Nephron (organoid): ENCODE data around the gene PML.
"Not testable (repeated sequence)": the region's sequence is repeated elsewhere in the genome, so short reads cannot be mapped to it uniquely, and the experiment has no call there.

Experiments used
- H3K27ac Mint-ChIP-seq, 3 experiments: 2 replicates each; pipeline ENCODE4 v1.8.0; 2020; ENCODE audit warnings: mixed read lengths in 3 of 3, mild to moderate bottlenecking in 2 of 3, moderate library complexity in 1 of 3
- H3K27me3 Mint-ChIP-seq: 2 replicates; pipeline ENCODE4 v1.8.0; 2021; ENCODE audit warnings: low read depth, mild to moderate bottlenecking, moderate library complexity, mixed read lengths
- H3K36me3 Mint-ChIP-seq: 2 replicates; pipeline ENCODE4 v1.8.0; 2020; ENCODE audit warnings: low read depth, mixed read lengths
- H3K4me1 Mint-ChIP-seq: 2 replicates; pipeline ENCODE4 v1.8.0; 2020; ENCODE audit warnings: mixed read lengths
- H3K4me3 Mint-ChIP-seq, 3 experiments: 2 replicates each; pipeline ENCODE4 v1.8.0; 2020; ENCODE audit warnings: mild to moderate bottlenecking in 3 of 3, mixed read lengths in 3 of 3, moderate library complexity in 2 of 3
- H3K9me3 Mint-ChIP-seq: 2 replicates; pipeline ENCODE4 v1.8.0; 2020; ENCODE audit warnings: mixed read lengths

The PML gene

GRCh38 chr15:74075781-74076180 lies 81.3 kb downstream of the PML start:
- H3K4me1 Mint-ChIP-seq, H3K4me3 Mint-ChIP-seq, H3K36me3 Mint-ChIP-seq, H3K27me3 Mint-ChIP-seq, H3K27ac Mint-ChIP-seq, H3K9me3 Mint-ChIP-seq: not testable (repeated sequence)

GRCh38 chr15:74082450-74082849 lies 87.9 kb downstream of the PML start, which contains the start of gene GOLGA6A:
Gene GOLGA6A (minus strand): TSS chr15:74082550. CDS start chr15:74082509, 41 bp downstream.
- not testable (repeated sequence) for H3K36me3 Mint-ChIP-seq, H3K9me3 Mint-ChIP-seq, H3K27ac Mint-ChIP-seq, H3K27me3 Mint-ChIP-seq, H3K4me3 Mint-ChIP-seq, H3K4me1 Mint-ChIP-seq

- not testable (repeated sequence) for H3K4me1 Mint-ChIP-seq
Measured at GRCh38 chr15:74094567-74094966, 100.1 kb downstream of the PML start.

GRCh38 chr15:74095610-74096009 lies 101.1 kb downstream of the PML start:
- H3K4me1 Mint-ChIP-seq, H3K36me3 Mint-ChIP-seq, H3K9me3 Mint-ChIP-seq, H3K27me3 Mint-ChIP-seq, H3K4me3 Mint-ChIP-seq, H3K27ac Mint-ChIP-seq: not testable (repeated sequence)

More at GRCh38 chr15:74094567-74094966, 100.1 kb downstream of the PML start:
- H3K27me3 Mint-ChIP-seq, H3K36me3 Mint-ChIP-seq, H3K4me3 Mint-ChIP-seq, H3K27ac Mint-ChIP-seq, H3K9me3 Mint-ChIP-seq: not testable (repeated sequence)

- not testable (repeated sequence) for H3K27ac Mint-ChIP-seq, H3K36me3 Mint-ChIP-seq, H3K9me3 Mint-ChIP-seq, H3K4me1 Mint-ChIP-seq, H3K4me3 Mint-ChIP-seq, H3K27me3 Mint-ChIP-seq
Measured at GRCh38 chr15:74096753-74097474, 102.4 kb downstream of the PML start.
